ENCODE results near the gene CCDC89. TPM values are rescaled to one million over a fixed set of nuclear protein-coding genes. Genes with fewer than 3 reads are reported as not detected.

The CCDC89 gene
- polyA plus RNA-seq, 2 of the 4 experiments (the other 2 are of a cell fraction) = 0.05 TPM; not detected in 1

GRCh38 chr11:85643191-85643614 is 42.8 kb downstream of the CCDC89 start:
- Histone ChIP-seq H3K4me2 (no peak overlapping the region), H3K4me3 (no peak overlapping the region), H3K9me3 (no peaks in the 10 kb centered on the region), H3K27ac (no peak overlapping the region), H3K4me1 (peaks cover 4% of the 10 kb centered on the region; the same call in 1 of the 3 replicates)
- FAIRE-seq (no peak), DNase-seq (ENCODE audit: low read depth in 1 of 2, low spot score in 1 of 2) (no peak), ATAC-seq (no peak)
- TF ChIP-seq ZSCAN20 (CRISPR knock-in tag; IDR thresholded peaks at IDR 0.05) = no peak
- no peak for TF ChIP-seq TFCP2L1 (CRISPR knock-in tag; IDR thresholded peaks at IDR 0.05)
- no peak for TF ChIP-seq BCL3 (IDR thresholded peaks at IDR 0.05)
- no peak for TF ChIP-seq ATOH8 (CRISPR knock-in tag; IDR thresholded peaks at IDR 0.05; ENCODE audit: low read depth)
- CTCF ChIA-PET = no interaction called here
- WGBS (ENCODE audit: missing lambda C conversion rate) = 71% methylated on average over 2 of the region's 2 CpGs
- POLR2A ChIA-PET = no interaction called here

GRCh38 chr11:85634747-85635146 is 51.2 kb downstream of the CCDC89 start:
- CTCF ChIA-PET = no interaction called here
- Histone ChIP-seq H3K4me2 (no peak overlapping the region), H3K9me3 (no peaks in the 10 kb centered on the region), H3K27ac (no peak overlapping the region), H3K4me1 (peaks cover 2% of the 10 kb centered on the region; the same call in 2 of the 3 replicates), H3K4me3 (no peak overlapping the region)
- 84% methylated on average over 3 of the region's 3 CpGs for WGBS (ENCODE audit: missing lambda C conversion rate)
- FAIRE-seq (no peak), DNase-seq (ENCODE audit: low read depth in 1 of 2, low spot score in 1 of 2) (no peak), ATAC-seq (no peak)
- no peak for TF ChIP-seq CEBPB (IDR thresholded peaks at IDR 0.05)
- no peak for TF ChIP-seq HOXB13 (CRISPR knock-in tag; IDR thresholded peaks at IDR 0.05; ENCODE audit: low read depth)
- TF ChIP-seq HMGXB4 (CRISPR knock-in tag; IDR thresholded peaks at IDR 0.05; ENCODE audit: borderline replicate concordance) = no peak
- no peak for TF ChIP-seq MAFK (IDR thresholded peaks at IDR 0.05; ENCODE audit: partially characterized antibody)
- no peak for TF ChIP-seq EP300 (IDR thresholded peaks at IDR 0.05)
- no peak for TF ChIP-seq CTCF (IDR thresholded peaks at IDR 0.05)
- no peak for TF ChIP-seq ZC3H11A (IDR thresholded peaks at IDR 0.05)
- TF ChIP-seq ZNF302 (CRISPR knock-in tag; IDR thresholded peaks at IDR 0.05) = no peak
- TF ChIP-seq PHF8 (IDR thresholded peaks at IDR 0.05; ENCODE audit: borderline replicate concordance, low read depth) = no peak
- no peak for TF ChIP-seq PBX3 (IDR thresholded peaks at IDR 0.05)
- POLR2A ChIA-PET = no interaction called here

Other genes with a start within 250 kb of the CCDC89 start
- 0.66 and 0.79 TPM in 2 replicates for gene DLG2, start 58.9 kb downstream of the CCDC89 start, polyA plus RNA-seq (2011; rRNA removed)
- 0.26 to 0.40 TPM (median 0.31 TPM) in 3 replicates for gene DLG2, start 58.9 kb downstream of the CCDC89 start, polyA plus RNA-seq (2017; fragmentation: RNase III; extraction: RNeasy Plus Mini Kit Qiagen cat#74134 plus additional on column Dnase treatment)
- 88.9 and 114 TPM in 2 replicates for gene TMEM126B, start 57.6 kb downstream of the CCDC89 start, polyA plus RNA-seq (2011; rRNA removed)
- 70.6 to 82.4 TPM (median 75.0 TPM) in 3 replicates for gene TMEM126B, start 57.6 kb downstream of the CCDC89 start, polyA plus RNA-seq (2017; fragmentation: RNase III; extraction: RNeasy Plus Mini Kit Qiagen cat#74134 plus additional on column Dnase treatment)
- 101 and 123 TPM in 2 replicates for gene TMEM126A, start 38.2 kb downstream of the CCDC89 start, polyA plus RNA-seq (2011; rRNA removed)
- gene TMEM126A, start 38.2 kb downstream of the CCDC89 start, polyA plus RNA-seq (2017; fragmentation: RNase III; extraction: RNeasy Plus Mini Kit Qiagen cat#74134 plus additional on column Dnase treatment) = 74.9 to 79.4 TPM (median 76.2 TPM) in 3 replicates
- 58.5 and 61.8 TPM in 2 replicates for gene CREBZF, start 21.1 kb downstream of the CCDC89 start, polyA plus RNA-seq (2011; rRNA removed)
- 48.2 to 58.6 TPM (median 57.8 TPM) in 3 replicates for gene CREBZF, start 21.1 kb downstream of the CCDC89 start, polyA plus RNA-seq (2017; fragmentation: RNase III; extraction: RNeasy Plus Mini Kit Qiagen cat#74134 plus additional on column Dnase treatment)
- gene SYTL2, start 124.9 kb upstream of the CCDC89 start, polyA plus RNA-seq (2011; rRNA removed) = 34.2 and 41.6 TPM in 2 replicates
- 10.8 to 15.5 TPM (median 11.6 TPM) in 3 replicates for gene SYTL2, start 124.9 kb upstream of the CCDC89 start, polyA plus RNA-seq (2017; fragmentation: RNase III; extraction: RNeasy Plus Mini Kit Qiagen cat#74134 plus additional on column Dnase treatment)
- gene CCDC83, start 169.2 kb upstream of the CCDC89 start, polyA plus RNA-seq (2011; rRNA removed) = not detected in 2 replicates
- not detected in 3 replicates for gene CCDC83, start 169.2 kb upstream of the CCDC89 start, polyA plus RNA-seq (2017; fragmentation: RNase III; extraction: RNeasy Plus Mini Kit Qiagen cat#74134 plus additional on column Dnase treatment)